ENCODE measurements around the gene AZIN2.

GRCh38 chr1:33056426-33056825, 24.5 kb upstream of the AZIN2 start:
- no peak for TF ChIP-seq CTCF (IDR thresholded peaks at IDR 0.05)
- TF ChIP-seq POLR2A (IDR thresholded peaks at IDR 0.05): no peak
